Stimulated activated effector memory CD8-positive, alpha-beta T cell treated with anti-CD3 and anti-CD28 coated beads, Interleukin-12 subunit alpha, Interleukin-12 subunit beta, amount 100 ng/mL, for 72 hours (primary cell): ENCODE results near the gene POLD2.
A peak's percentile ranks its signal among the peaks of the same experiment; 100 is the strongest.
"Not testable (repeated sequence)": the region's sequence is repeated elsewhere in the genome, so short reads cannot be mapped to it uniquely, and the experiment has no call there.

ENCODE experiments used
- ATAC-seq: fragments of 150-1000 bp; cut with Tn5 transposase; 2 replicates; pipeline ENCODE4 v1.10.0; 2021
- DNase-seq, 2 donors: peaks; one replicate each; pipeline ENCODE4 v3.0.0; 2021 to 2022; ENCODE audit warnings: low spot score in 2 of 2
- H3K27ac Mint-ChIP-seq: one replicate; pipeline ENCODE4 v1.8.0; 2022; ENCODE audit warnings: mild to moderate bottlenecking, mixed read lengths
- H3K36me3 Mint-ChIP-seq: one replicate; pipeline ENCODE4 v1.8.0; 2022; ENCODE audit warnings: mild to moderate bottlenecking, mixed read lengths
- H3K4me1 Mint-ChIP-seq: one replicate; pipeline ENCODE4 v1.8.0; 2022; ENCODE audit warnings: mixed read lengths
- H3K4me3 Mint-ChIP-seq: one replicate; pipeline ENCODE4 v1.8.0; 2022; ENCODE audit warnings: mild to moderate bottlenecking, mixed read lengths
- H3K9me3 Mint-ChIP-seq: one replicate; pipeline ENCODE4 v1.8.0; 2022; ENCODE audit warnings: mixed read lengths

The POLD2 gene

GRCh38 chr7:44131173-44132029 lies 8.1 kb upstream of the POLD2 start:
- peak; percentile 29 for ATAC-seq
- Mint-ChIP-seq H3K4me1 (no peaks in the 10 kb centered on the region), H3K9me3 (no peaks in the 10 kb centered on the region), H3K4me3 (no peak overlapping the region), H3K36me3 (no peaks in the 10 kb centered on the region), H3K27ac (no peak overlapping the region)
- no peak for DNase-seq

GRCh38 chr7:44128721-44129582 lies 5.6 kb upstream of the POLD2 start:
- no peak for DNase-seq
- Mint-ChIP-seq H3K27ac (no peak overlapping the region), H3K9me3 (no peaks in the 10 kb centered on the region), H3K4me1 (peaks cover 5% of the 10 kb centered on the region), H3K4me3 (no peak overlapping the region), H3K36me3 (no peaks in the 10 kb centered on the region)
- no peak for ATAC-seq

GRCh38 chr7:44127161-44127560 lies 3.8 kb upstream of the POLD2 start:
- Mint-ChIP-seq H3K4me1 (peaks cover 15% of the 10 kb centered on the region), H3K36me3 (peaks cover 8% of the 10 kb centered on the region), H3K4me3 (no peak overlapping the region), H3K27ac (no peak overlapping the region), H3K9me3 (no peaks in the 10 kb centered on the region)
- no peak for DNase-seq
- no peak for ATAC-seq

GRCh38 chr7:44126574-44126973 lies 3.2 kb upstream of the POLD2 start:
- H3K27ac Mint-ChIP-seq, ATAC-seq, H3K9me3 Mint-ChIP-seq, H3K4me3 Mint-ChIP-seq, DNase-seq, H3K36me3 Mint-ChIP-seq: not testable (repeated sequence)
- peaks cover 21% of the 10 kb centered on the region for H3K4me1 Mint-ChIP-seq

GRCh38 chr7:44124822-44125202 lies 1.5 kb upstream of the POLD2 start:
- Mint-ChIP-seq H3K36me3 (peaks cover 26% of the 10 kb centered on the region), H3K27ac (no peak overlapping the region), H3K9me3 (no peaks in the 10 kb centered on the region), H3K4me3 (peak overlapping the region; percentile 89), H3K4me1 (peaks cover 36% of the 10 kb centered on the region)
- DNase-seq (no peak), ATAC-seq (no peak)

GRCh38 chr7:44122529-44122928 lies 819 bp downstream of the POLD2 start:
- Mint-ChIP-seq H3K36me3 (peaks cover 47% of the 10 kb centered on the region), H3K4me3 (peak overlapping the region; percentile 89), H3K4me1 (peaks cover 40% of the 10 kb centered on the region), H3K27ac (peak overlapping the region; percentile 89), H3K9me3 (no peaks in the 10 kb centered on the region)
- no peak for ATAC-seq
- DNase-seq, result no peak

GRCh38 chr7:44121761-44122420 lies 1.5 kb downstream of the POLD2 start:
- no peak for ATAC-seq
- H3K9me3 Mint-ChIP-seq, result no peaks in the 10 kb centered on the region
- peak overlapping the region; percentile 89 for H3K4me3 Mint-ChIP-seq
- H3K36me3 Mint-ChIP-seq, result peaks cover 53% of the 10 kb centered on the region
- H3K27ac Mint-ChIP-seq, result peak overlapping the region; percentile 89
- H3K4me1 Mint-ChIP-seq, result peaks cover 40% of the 10 kb centered on the region
- DNase-seq, result no peak

GRCh38 chr7:44120395-44120794 lies 3.0 kb downstream of the POLD2 start:
- no peak overlapping the region for H3K4me3 Mint-ChIP-seq
- no peaks in the 10 kb centered on the region for H3K9me3 Mint-ChIP-seq
- no peak for DNase-seq
- H3K36me3 Mint-ChIP-seq, result peaks cover 53% of the 10 kb centered on the region
- peaks cover 40% of the 10 kb centered on the region for H3K4me1 Mint-ChIP-seq
- peak overlapping the region; percentile 65 for H3K27ac Mint-ChIP-seq
- no peak for ATAC-seq

- H3K4me3 Mint-ChIP-seq, result no peak overlapping the region
- H3K9me3 Mint-ChIP-seq, result no peaks in the 10 kb centered on the region
- peaks cover 53% of the 10 kb centered on the region for H3K36me3 Mint-ChIP-seq
- no peak for DNase-seq
- peaks cover 40% of the 10 kb centered on the region for H3K4me1 Mint-ChIP-seq
- H3K27ac Mint-ChIP-seq, result peak overlapping the region; percentile 65
- ATAC-seq, result no peak
Measured at GRCh38 chr7:44119829-44120380, 3.4 kb downstream of the POLD2 start.

- ATAC-seq (no peak), DNase-seq (no peak)
- no peak overlapping the region for H3K4me3 Mint-ChIP-seq
- H3K27ac Mint-ChIP-seq, result peak overlapping the region; percentile 34
- H3K36me3 Mint-ChIP-seq, result peaks cover 53% of the 10 kb centered on the region
- no peaks in the 10 kb centered on the region for H3K9me3 Mint-ChIP-seq
- H3K4me1 Mint-ChIP-seq, result peaks cover 33% of the 10 kb centered on the region
Measured at GRCh38 chr7:44117801-44118429, 5.4 kb downstream of the POLD2 start.

- Mint-ChIP-seq H3K9me3 (no peaks in the 10 kb centered on the region), H3K4me3 (no peak overlapping the region), H3K36me3 (peaks cover 44% of the 10 kb centered on the region), H3K27ac (no peak overlapping the region), H3K4me1 (peaks cover 24% of the 10 kb centered on the region)
- no peak for DNase-seq
- ATAC-seq, result no peak
Measured at GRCh38 chr7:44116789-44117666, 6.3 kb downstream of the POLD2 start.

GRCh38 chr7:44116087-44116788 lies 7.1 kb downstream of the POLD2 start:
- H3K36me3 Mint-ChIP-seq, result peaks cover 42% of the 10 kb centered on the region
- DNase-seq, result no peak
- no peaks in the 10 kb centered on the region for H3K9me3 Mint-ChIP-seq
- H3K4me1 Mint-ChIP-seq, result peaks cover 16% of the 10 kb centered on the region
- H3K27ac Mint-ChIP-seq, result no peak overlapping the region
- no peak for ATAC-seq
- H3K4me3 Mint-ChIP-seq, result no peak overlapping the region

- ATAC-seq, result no peak
- no peaks in the 10 kb centered on the region for H3K9me3 Mint-ChIP-seq
- no peak for DNase-seq
- no peak overlapping the region for H3K4me3 Mint-ChIP-seq
- peaks cover 27% of the 10 kb centered on the region for H3K36me3 Mint-ChIP-seq
- H3K27ac Mint-ChIP-seq, result no peak overlapping the region
- H3K4me1 Mint-ChIP-seq, result peaks cover 3% of the 10 kb centered on the region
Measured at GRCh38 chr7:44114586-44115310, 8.6 kb downstream of the POLD2 start.
